Measurements from ENCODE around the gene HEPN1. TPM values are rescaled to one million over a fixed set of nuclear protein-coding genes. Genes with fewer than 3 reads are reported as not detected.

Gene HEPN1
- total RNA-seq, 1 experiment from 2014 or later = not detected

GRCh38 chr11:124878759-124879492, 40.1 kb upstream of the HEPN1 start:
- H3K36me3 ChIP-seq = no peaks in the 10 kb centered on the region
- no peak overlapping the region for H3K4me3 ChIP-seq
- no peak overlapping the region for H3K27ac ChIP-seq
- H3K27me3 ChIP-seq = no peaks in the 10 kb centered on the region
- 0 out of 2 replicates have a peak, but pooled peaks cover 3% of the 10 kb centered on the region for H3K4me1 ChIP-seq
- H3K9me3 ChIP-seq (replicated peaks) = no peaks in the 10 kb centered on the region
- no peak for DNase-seq

GRCh38 chr11:124879493-124880289, 39.4 kb upstream of the HEPN1 start:
- DNase-seq = no peak
- H3K4me1 ChIP-seq = 0 out of 2 replicates have a peak, but pooled peaks cover 3% of the 10 kb centered on the region
- no peak overlapping the region for H3K27ac ChIP-seq
- no peaks in the 10 kb centered on the region for H3K9me3 ChIP-seq (replicated peaks)
- H3K27me3 ChIP-seq = no peaks in the 10 kb centered on the region
- H3K4me3 ChIP-seq = no peak overlapping the region
- H3K36me3 ChIP-seq = no peaks in the 10 kb centered on the region

- Histone ChIP-seq H3K9me3 (replicated peaks) (no peaks in the 10 kb centered on the region), H3K27ac (no peak overlapping the region), H3K4me1 (0 out of 2 replicates have a peak, but pooled peaks cover 3% of the 10 kb centered on the region), H3K27me3 (no peaks in the 10 kb centered on the region), H3K36me3 (no peaks in the 10 kb centered on the region), H3K4me3 (no peak overlapping the region)
- no peak for DNase-seq
These were observed 38.8 kb upstream of the HEPN1 start for GRCh38 chr11:124880290-124880611.

GRCh38 chr11:124880958-124881357, 38.1 kb upstream of the HEPN1 start:
- Histone ChIP-seq H3K27ac (no peak overlapping the region), H3K36me3 (no peaks in the 10 kb centered on the region), H3K4me1 (0 out of 2 replicates have a peak, but pooled peaks cover 3% of the 10 kb centered on the region), H3K9me3 (replicated peaks) (no peaks in the 10 kb centered on the region), H3K4me3 (no peak overlapping the region), H3K27me3 (no peaks in the 10 kb centered on the region)
- DNase-seq = no peak

DNA sequence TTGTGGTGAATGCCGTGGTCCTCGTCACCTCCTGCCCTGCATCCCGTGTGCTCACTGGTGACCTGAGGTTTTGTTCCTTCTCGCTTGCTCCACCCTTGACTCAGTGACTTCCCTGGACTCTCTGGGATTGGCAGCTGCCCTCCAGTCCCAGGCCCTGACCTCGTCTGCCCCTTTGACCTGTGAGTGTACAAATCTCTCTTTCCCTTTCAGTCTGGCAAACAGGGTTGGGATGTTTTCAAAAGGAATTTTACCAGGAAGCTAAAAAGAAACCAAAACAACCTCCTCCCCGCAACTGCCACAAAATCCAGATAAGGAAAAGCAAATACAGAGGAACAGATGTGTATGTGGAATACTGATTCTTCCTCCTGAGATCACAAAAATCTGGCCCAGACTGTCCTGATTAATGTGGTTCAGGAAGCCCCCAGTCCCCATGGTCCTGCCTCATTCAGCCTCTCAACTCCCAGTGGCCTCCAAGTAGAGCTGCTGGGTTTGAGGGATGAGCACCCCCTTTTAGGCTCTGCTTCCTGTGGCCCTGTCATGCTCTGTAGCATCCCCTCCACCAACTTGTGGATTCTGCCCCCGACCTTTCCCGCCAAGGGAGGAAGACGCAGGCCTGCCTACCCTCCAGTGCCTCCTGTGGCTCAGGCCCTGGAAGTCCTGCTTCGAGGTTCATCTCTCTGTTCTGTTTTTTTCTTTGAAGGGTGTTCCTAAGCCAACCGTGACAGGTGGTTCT, 36.5 kb upstream of the HEPN1 start:
- Histone ChIP-seq H3K9me3 (replicated peaks) (no peaks in the 10 kb centered on the region), H3K4me3 (no peak overlapping the region), H3K36me3 (no peaks in the 10 kb centered on the region), H3K27ac (no peak overlapping the region), H3K4me1 (0 out of 2 replicates have a peak, but pooled peaks cover 3% of the 10 kb centered on the region), H3K27me3 (no peaks in the 10 kb centered on the region)
- DNase-seq = no peak

GRCh38 chr11:124884340-124884739, 34.7 kb upstream of the HEPN1 start:
- Histone ChIP-seq H3K27ac (no peak overlapping the region), H3K27me3 (no peaks in the 10 kb centered on the region), H3K36me3 (no peaks in the 10 kb centered on the region), H3K9me3 (replicated peaks) (no peaks in the 10 kb centered on the region), H3K4me3 (no peak overlapping the region), H3K4me1 (0 out of 2 replicates have a peak, but pooled peaks cover 3% of the 10 kb centered on the region)
- DNase-seq = no peak

DNA sequence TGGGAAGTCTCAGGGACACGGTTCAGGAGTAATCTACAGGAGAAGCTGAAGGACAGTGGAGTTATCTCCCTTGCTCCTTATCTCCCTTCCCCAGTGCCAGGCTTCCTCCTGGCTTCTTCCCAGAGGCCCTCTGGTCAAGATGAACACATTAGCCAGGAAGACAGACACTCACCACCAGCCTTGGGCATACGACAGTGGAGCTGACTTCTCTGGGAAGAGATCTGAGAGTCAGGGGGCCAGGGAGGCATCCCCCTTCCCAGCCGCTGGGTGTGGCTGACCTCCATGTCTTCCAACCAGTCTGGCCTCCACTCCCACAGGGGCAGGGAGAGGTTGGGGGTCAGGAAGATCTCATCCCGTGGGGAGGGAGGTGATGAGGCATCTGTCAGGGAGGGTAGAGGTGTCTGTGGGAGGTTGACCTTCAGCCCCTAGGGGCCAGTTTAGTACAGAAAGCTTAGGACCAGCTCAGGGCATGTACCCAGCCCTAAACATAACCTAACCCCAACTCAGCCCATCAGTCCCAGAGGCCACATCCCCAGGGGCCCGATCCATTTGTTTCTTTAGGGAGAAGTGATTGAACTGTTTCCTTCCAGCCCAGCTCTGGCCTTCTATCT, 34.1 kb upstream of the HEPN1 start:
- no peak overlapping the region for H3K27ac ChIP-seq
- H3K27me3 ChIP-seq = no peaks in the 10 kb centered on the region
- no peak overlapping the region for H3K4me3 ChIP-seq
- H3K9me3 ChIP-seq (replicated peaks) = no peaks in the 10 kb centered on the region
- H3K36me3 ChIP-seq = no peaks in the 10 kb centered on the region
- H3K4me1 ChIP-seq = 0 out of 2 replicates have a peak, but pooled peaks cover 3% of the 10 kb centered on the region
- no peak for DNase-seq

GRCh38 chr11:124886476-124886875, 32.6 kb upstream of the HEPN1 start:
- Histone ChIP-seq H3K4me3 (no peak overlapping the region), H3K9me3 (replicated peaks) (no peaks in the 10 kb centered on the region), H3K27me3 (no peaks in the 10 kb centered on the region), H3K4me1 (0 out of 2 replicates have a peak, but pooled peaks cover 3% of the 10 kb centered on the region), H3K36me3 (no peaks in the 10 kb centered on the region), H3K27ac (no peak overlapping the region)
- DNase-seq = no peak

GRCh38 chr11:124886978-124887666, 31.9 kb upstream of the HEPN1 start:
- H3K9me3 ChIP-seq (replicated peaks) = no peaks in the 10 kb centered on the region

DNA sequence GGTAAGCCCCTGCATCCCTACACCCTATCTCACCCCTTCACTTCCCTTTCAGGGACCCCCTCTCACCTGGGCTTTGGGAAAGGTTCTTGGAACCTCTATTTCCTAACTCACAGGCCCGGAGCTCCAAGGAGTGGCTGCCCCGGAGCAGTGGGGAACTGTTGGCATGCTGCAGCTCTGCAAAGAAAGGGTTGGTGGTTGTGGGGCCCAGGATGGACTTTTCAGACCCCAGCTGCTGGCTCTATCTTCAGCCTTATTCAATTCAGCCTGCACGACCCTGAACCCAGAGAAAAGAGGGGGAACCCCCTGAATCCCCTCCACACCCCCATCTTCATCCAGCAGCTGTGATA, 31.4 kb upstream of the HEPN1 start:
- H3K27me3 ChIP-seq = no peaks in the 10 kb centered on the region
- no peak for DNase-seq
- H3K9me3 ChIP-seq (replicated peaks) = no peaks in the 10 kb centered on the region
- no peak overlapping the region for H3K27ac ChIP-seq
- 0 out of 2 replicates have a peak, but pooled peaks cover 3% of the 10 kb centered on the region for H3K4me1 ChIP-seq
- no peaks in the 10 kb centered on the region for H3K36me3 ChIP-seq
- H3K4me3 ChIP-seq = no peak overlapping the region

More at GRCh38 chr11:124886978-124887666, 31.9 kb upstream of the HEPN1 start:
- Histone ChIP-seq H3K36me3 (no peaks in the 10 kb centered on the region), H3K27ac (no peak overlapping the region), H3K4me1 (0 out of 2 replicates have a peak, but pooled peaks cover 3% of the 10 kb centered on the region), H3K27me3 (no peaks in the 10 kb centered on the region), H3K4me3 (no peak overlapping the region)
- no peak for DNase-seq

- Histone ChIP-seq H3K36me3 (no peaks in the 10 kb centered on the region), H3K9me3 (replicated peaks) (no peaks in the 10 kb centered on the region), H3K27ac (no peak overlapping the region), H3K27me3 (no peaks in the 10 kb centered on the region), H3K4me3 (no peak overlapping the region), H3K4me1 (no peaks in the 10 kb centered on the region)
- no peak for DNase-seq
These were observed 29.6 kb upstream of the HEPN1 start for GRCh38 chr11:124889191-124890091.

DNA sequence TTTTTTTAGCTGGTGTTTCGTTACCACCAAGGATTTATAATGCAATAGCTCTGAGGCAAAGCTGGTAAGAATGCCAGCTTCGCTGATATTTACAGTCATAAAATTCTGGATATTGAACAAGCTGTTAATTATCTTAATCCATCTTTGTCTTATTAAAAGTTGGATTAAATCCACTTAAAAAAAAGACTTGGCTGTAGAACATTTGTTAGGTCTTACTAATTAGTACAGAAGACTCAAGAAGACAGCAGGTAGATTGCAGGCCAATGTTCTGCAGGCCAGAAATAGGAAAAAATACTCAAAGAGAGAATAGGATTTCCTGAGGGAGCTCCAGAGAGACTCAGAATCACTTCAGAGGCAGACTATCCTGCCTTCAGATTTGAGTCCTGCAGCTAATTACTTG, 28.9 kb upstream of the HEPN1 start:
- H3K4me1 ChIP-seq = no peaks in the 10 kb centered on the region
- no peak for DNase-seq
- H3K9me3 ChIP-seq (replicated peaks) = no peaks in the 10 kb centered on the region
- H3K36me3 ChIP-seq = no peaks in the 10 kb centered on the region
- H3K4me3 ChIP-seq = no peak overlapping the region
- no peak overlapping the region for H3K27ac ChIP-seq
- H3K27me3 ChIP-seq = no peaks in the 10 kb centered on the region

- Histone ChIP-seq H3K4me1 (no peaks in the 10 kb centered on the region), H3K27ac (no peak overlapping the region), H3K4me3 (no peak overlapping the region), H3K27me3 (no peaks in the 10 kb centered on the region), H3K9me3 (replicated peaks) (no peaks in the 10 kb centered on the region), H3K36me3 (no peaks in the 10 kb centered on the region)
- DNase-seq = no peak
These were observed 28.2 kb upstream of the HEPN1 start for GRCh38 chr11:124890683-124891372.
